ENCODE measurements around the gene PI3.

DNA sequence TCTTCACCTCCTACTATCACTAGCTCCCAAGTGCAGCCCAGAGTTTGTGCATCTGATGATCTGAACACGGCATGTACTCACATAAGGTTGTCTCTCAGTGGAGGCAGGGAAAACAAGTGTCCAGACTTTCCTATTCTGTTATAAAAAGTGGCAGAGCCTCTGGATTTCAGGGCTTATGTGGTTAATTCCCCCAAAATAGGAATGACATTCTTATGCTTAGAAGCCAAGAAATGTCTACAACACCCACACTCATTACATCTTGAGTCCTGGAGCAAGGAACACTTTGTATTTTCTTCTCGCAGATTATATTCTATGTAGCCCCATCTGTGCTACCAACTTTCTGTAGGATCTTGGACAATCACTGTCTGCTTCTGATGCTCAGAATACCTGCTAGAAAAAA lies 18.6 kb downstream of the PI3 start:
- TF ChIP-seq, protein P1, sequence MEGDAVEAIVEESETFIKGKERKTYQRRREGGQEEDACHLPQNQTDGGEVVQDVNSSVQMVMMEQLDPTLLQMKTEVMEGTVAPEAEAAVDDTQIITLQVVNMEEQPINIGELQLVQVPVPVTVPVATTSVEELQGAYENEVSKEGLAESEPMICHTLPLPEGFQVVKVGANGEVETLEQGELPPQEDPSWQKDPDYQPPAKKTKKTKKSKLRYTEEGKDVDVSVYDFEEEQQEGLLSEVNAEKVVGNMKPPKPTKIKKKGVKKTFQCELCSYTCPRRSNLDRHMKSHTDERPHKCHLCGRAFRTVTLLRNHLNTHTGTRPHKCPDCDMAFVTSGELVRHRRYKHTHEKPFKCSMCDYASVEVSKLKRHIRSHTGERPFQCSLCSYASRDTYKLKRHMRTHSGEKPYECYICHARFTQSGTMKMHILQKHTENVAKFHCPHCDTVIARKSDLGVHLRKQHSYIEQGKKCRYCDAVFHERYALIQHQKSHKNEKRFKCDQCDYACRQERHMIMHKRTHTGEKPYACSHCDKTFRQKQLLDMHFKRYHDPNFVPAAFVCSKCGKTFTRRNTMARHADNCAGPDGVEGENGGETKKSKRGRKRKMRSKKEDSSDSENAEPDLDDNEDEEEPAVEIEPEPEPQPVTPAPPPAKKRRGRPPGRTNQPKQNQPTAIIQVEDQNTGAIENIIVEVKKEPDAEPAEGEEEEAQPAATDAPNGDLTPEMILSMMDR (IDR thresholded peaks at IDR 0.05), result no peak
- TF ChIP-seq POLR2A (IDR thresholded peaks at IDR 0.05), result no peak
